Endothelial cell (in vitro differentiated cells): Measurements from ENCODE around the gene NELL1. TPM values are rescaled to one million over a fixed set of nuclear protein-coding genes. Genes with fewer than 3 reads are reported as not detected.

Experiments used
- DNase-seq: peaks from one replicate; pipeline ENCODE4 v3.0.0; 2021; ENCODE audit warnings: low spot score
- H3K27ac Mint-ChIP-seq: one replicate; pipeline ENCODE4 v1.8.0; 2021; ENCODE audit warnings: mixed read lengths, inconsistent platforms; ENCODE audit not compliant: unreplicated experiment
- H3K27me3 Mint-ChIP-seq: one replicate; pipeline ENCODE4 v1.8.0; 2021; ENCODE audit warnings: mild to moderate bottlenecking, moderate library complexity, mixed read lengths, inconsistent platforms; ENCODE audit not compliant: unreplicated experiment
- H3K36me3 Mint-ChIP-seq: one replicate; pipeline ENCODE4 v1.8.0; 2021; ENCODE audit warnings: mild to moderate bottlenecking, low read depth, mixed read lengths, inconsistent platforms; ENCODE audit not compliant: unreplicated experiment
- H3K4me1 Mint-ChIP-seq: one replicate; pipeline ENCODE4 v1.8.0; 2021; ENCODE audit warnings: mild to moderate bottlenecking, mixed read lengths, inconsistent platforms; ENCODE audit not compliant: unreplicated experiment
- H3K4me3 Mint-ChIP-seq: one replicate; pipeline ENCODE4 v1.8.0; 2021; ENCODE audit warnings: mild to moderate bottlenecking, mixed read lengths, inconsistent platforms; ENCODE audit not compliant: unreplicated experiment
- H3K9me3 Mint-ChIP-seq: one replicate; pipeline ENCODE4 v1.8.0; 2021; ENCODE audit warnings: mixed read lengths, inconsistent platforms; ENCODE audit not compliant: unreplicated experiment
- CTCF ChIP-seq: fragments of 200-600 bp; sonication (generic); IDR thresholded peaks from one replicate; pipeline ENCODE4 v1.5.0; 2021; ENCODE audit warnings: antibody characterized with exemption; ENCODE audit not compliant: unreplicated experiment
- total RNA-seq: library from RNA; stranded (reverse); fragmentation: NEBNext Ultra II Directional; extraction: Animal tissue kit (Norgen Biotek cat#: 25700); gene quantifications from one replicate; pipeline ENCODE4 v1.2.1, GENCODE V29; 2021; ENCODE audit not compliant: unreplicated experiment

Gene NELL1
- total RNA-seq, 1 donor from 2014 or later: 0.26 TPM

GRCh38 chr11:21321530-21321929, 652.1 kb downstream of the NELL1 start:
- no peak for TF ChIP-seq CTCF
- no peaks in the 10 kb centered on the region for H3K27me3 Mint-ChIP-seq
- H3K27ac Mint-ChIP-seq: no peak overlapping the region
- no peaks in the 10 kb centered on the region for H3K9me3 Mint-ChIP-seq
- H3K36me3 Mint-ChIP-seq: no peaks in the 10 kb centered on the region
- no peak for DNase-seq
- H3K4me1 Mint-ChIP-seq: no peaks in the 10 kb centered on the region
- H3K4me3 Mint-ChIP-seq: no peak overlapping the region

- Mint-ChIP-seq H3K4me1 (no peaks in the 10 kb centered on the region), H3K9me3 (peaks cover 5% of the 10 kb centered on the region), H3K36me3 (peaks cover 5% of the 10 kb centered on the region), H3K27ac (no peak overlapping the region), H3K27me3 (no peaks in the 10 kb centered on the region), H3K4me3 (no peak overlapping the region)
- no peak for TF ChIP-seq CTCF
- no peak for DNase-seq
Observed at GRCh38 chr11:21323617-21324016, 654.2 kb downstream of the NELL1 start.

GRCh38 chr11:21343204-21343603, 673.8 kb downstream of the NELL1 start:
- no peaks in the 10 kb centered on the region for H3K36me3 Mint-ChIP-seq

GRCh38 chr11:21346361-21346760, 677.0 kb downstream of the NELL1 start:
- no peak overlapping the region for H3K4me3 Mint-ChIP-seq
- peaks cover 4% of the 10 kb centered on the region for H3K4me1 Mint-ChIP-seq
- H3K27me3 Mint-ChIP-seq: peaks cover 2% of the 10 kb centered on the region
- no peak for TF ChIP-seq CTCF
- DNase-seq: no peak
- H3K9me3 Mint-ChIP-seq: no peaks in the 10 kb centered on the region
- H3K36me3 Mint-ChIP-seq: no peaks in the 10 kb centered on the region
- no peak overlapping the region for H3K27ac Mint-ChIP-seq

More at GRCh38 chr11:21343204-21343603, 673.8 kb downstream of the NELL1 start:
- Mint-ChIP-seq H3K9me3 (no peaks in the 10 kb centered on the region), H3K27me3 (peaks cover 2% of the 10 kb centered on the region), H3K4me3 (no peak overlapping the region), H3K4me1 (peaks cover 8% of the 10 kb centered on the region), H3K27ac (no peak overlapping the region)
- TF ChIP-seq CTCF: no peak
- no peak for DNase-seq

GRCh38 chr11:21350613-21351012, 681.2 kb downstream of the NELL1 start:
- no peak for DNase-seq
- no peak overlapping the region for H3K4me3 Mint-ChIP-seq
- H3K36me3 Mint-ChIP-seq: no peaks in the 10 kb centered on the region
- H3K27me3 Mint-ChIP-seq: peaks cover 2% of the 10 kb centered on the region
- no peak for TF ChIP-seq CTCF
- H3K27ac Mint-ChIP-seq: no peak overlapping the region
- no peaks in the 10 kb centered on the region for H3K9me3 Mint-ChIP-seq
- H3K4me1 Mint-ChIP-seq: no peaks in the 10 kb centered on the region
